Uterus (tissue), 2 donors: ENCODE data around the gene MAP3K14.

Experiments used
- POLR2A ChIP-seq, 2 donors: fragments of 450-650 bp; IDR thresholded peaks; one replicate each; pipeline ENCODE4 v1.6.1; 2016; ENCODE audit warnings: antibody characterized with exemption in 2 of 2, mild to moderate bottlenecking in 1 of 2, moderate library complexity in 1 of 2
- TF ChIP-seq, protein P1 (sequence below), 4 experiments: fragments of 200-600 bp in 2 of 4; fragments of 450-650 bp in 2 of 4; sonication (generic) in 2 of 4; IDR thresholded peaks; one replicate each; pipeline ENCODE4 v1.5.1; 2016 to 2019; ENCODE audit warnings: antibody characterized with exemption in 4 of 4, mild to moderate bottlenecking in 2 of 4, moderate library complexity in 1 of 4

DNA sequence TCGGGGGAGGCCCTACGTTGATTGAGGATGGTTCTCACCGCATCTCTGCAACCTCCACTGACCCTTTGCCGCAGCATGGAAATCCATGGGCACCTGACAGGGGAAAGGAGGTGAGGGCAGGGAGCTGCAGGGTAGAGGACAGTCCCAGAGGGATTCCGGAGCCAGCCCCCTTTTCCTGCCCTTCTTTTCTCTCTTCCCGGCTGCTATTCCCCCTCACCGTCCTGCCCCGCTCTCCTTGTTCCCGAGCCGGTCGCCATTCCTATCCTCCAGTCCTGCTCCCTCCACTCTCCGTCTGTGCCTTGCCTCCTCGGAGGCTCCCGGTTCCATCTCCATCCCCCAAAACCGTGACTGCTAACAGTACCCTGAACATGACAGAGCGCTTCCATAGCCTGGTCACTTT, 59.7 kb downstream of the MAP3K14 start:
- TF ChIP-seq, protein P1, sequence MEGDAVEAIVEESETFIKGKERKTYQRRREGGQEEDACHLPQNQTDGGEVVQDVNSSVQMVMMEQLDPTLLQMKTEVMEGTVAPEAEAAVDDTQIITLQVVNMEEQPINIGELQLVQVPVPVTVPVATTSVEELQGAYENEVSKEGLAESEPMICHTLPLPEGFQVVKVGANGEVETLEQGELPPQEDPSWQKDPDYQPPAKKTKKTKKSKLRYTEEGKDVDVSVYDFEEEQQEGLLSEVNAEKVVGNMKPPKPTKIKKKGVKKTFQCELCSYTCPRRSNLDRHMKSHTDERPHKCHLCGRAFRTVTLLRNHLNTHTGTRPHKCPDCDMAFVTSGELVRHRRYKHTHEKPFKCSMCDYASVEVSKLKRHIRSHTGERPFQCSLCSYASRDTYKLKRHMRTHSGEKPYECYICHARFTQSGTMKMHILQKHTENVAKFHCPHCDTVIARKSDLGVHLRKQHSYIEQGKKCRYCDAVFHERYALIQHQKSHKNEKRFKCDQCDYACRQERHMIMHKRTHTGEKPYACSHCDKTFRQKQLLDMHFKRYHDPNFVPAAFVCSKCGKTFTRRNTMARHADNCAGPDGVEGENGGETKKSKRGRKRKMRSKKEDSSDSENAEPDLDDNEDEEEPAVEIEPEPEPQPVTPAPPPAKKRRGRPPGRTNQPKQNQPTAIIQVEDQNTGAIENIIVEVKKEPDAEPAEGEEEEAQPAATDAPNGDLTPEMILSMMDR (IDR thresholded peaks at IDR 0.05) = no peak
- no peak for TF ChIP-seq POLR2A (IDR thresholded peaks at IDR 0.05)
